Measurements from ENCODE around the gene CTNNAL1.

DNA sequence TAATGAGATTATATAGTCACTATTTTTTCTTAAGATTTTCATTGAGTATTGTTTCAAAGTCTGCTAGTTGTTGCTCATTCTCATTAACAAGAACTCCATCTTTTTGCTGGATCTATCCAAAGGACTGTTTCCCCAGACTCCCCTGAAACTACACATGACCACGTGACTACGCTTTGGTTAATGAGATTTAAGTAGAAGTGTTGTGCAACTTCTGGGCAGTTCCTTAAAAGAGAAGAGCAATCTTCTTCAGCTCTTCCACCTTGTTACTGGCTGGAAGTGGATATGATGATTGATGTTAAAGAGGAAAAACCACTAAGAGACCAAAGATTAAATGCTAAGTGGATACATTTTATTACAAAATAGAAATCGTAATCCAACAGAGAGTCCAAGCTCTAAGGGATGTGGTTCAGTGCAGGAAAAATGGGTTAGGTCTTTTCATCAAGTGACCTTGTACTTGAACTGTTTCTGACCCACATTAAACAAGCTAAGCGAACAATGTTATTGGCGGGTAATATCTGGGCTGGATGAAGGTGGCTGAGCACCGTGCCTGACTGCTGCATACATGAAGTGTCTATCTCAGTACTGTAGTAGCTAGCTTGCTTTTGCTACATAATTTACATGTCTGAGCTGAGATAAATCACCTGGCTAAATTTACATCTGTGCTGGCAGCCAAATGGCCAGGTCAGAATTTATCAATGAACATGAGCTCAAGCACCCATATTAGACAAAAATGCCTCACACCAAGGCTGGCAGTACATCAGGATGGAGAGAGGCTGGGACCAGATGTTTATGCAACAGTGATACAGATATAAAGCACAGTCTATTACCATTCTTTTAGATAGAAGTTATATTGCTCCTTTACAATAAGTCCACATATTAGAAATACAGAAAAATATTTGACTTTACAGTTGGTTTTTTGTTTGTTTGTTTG lies 7.5 kb upstream of the CTNNAL1 start:
- TF ChIP-seq, protein P1, sequence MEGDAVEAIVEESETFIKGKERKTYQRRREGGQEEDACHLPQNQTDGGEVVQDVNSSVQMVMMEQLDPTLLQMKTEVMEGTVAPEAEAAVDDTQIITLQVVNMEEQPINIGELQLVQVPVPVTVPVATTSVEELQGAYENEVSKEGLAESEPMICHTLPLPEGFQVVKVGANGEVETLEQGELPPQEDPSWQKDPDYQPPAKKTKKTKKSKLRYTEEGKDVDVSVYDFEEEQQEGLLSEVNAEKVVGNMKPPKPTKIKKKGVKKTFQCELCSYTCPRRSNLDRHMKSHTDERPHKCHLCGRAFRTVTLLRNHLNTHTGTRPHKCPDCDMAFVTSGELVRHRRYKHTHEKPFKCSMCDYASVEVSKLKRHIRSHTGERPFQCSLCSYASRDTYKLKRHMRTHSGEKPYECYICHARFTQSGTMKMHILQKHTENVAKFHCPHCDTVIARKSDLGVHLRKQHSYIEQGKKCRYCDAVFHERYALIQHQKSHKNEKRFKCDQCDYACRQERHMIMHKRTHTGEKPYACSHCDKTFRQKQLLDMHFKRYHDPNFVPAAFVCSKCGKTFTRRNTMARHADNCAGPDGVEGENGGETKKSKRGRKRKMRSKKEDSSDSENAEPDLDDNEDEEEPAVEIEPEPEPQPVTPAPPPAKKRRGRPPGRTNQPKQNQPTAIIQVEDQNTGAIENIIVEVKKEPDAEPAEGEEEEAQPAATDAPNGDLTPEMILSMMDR (IDR thresholded peaks at IDR 0.05) = no peak
- TF ChIP-seq POLR2A (IDR thresholded peaks at IDR 0.05) = no peak
